ENCODE measurements around the gene CPNE5.

CPNE5 gene

GRCh38 chr6:36739947-36740817 lies 99.1 kb downstream of the CPNE5 start:
- Histone ChIP-seq H3K9me3 (no peaks in the 10 kb centered on the region), H3K4me1 (peaks cover 4% of the 10 kb centered on the region; the same call in 1 of the 2 replicates), H3K36me3 (no peaks in the 10 kb centered on the region), H3K27me3 (no peaks in the 10 kb centered on the region), H3K4me3 (ENCODE audit: low read depth, low read length) (no peak overlapping the region)
- DNase-seq, result no peak
- no peak for TF ChIP-seq CTCF (IDR thresholded peaks at IDR 0.05; ENCODE audit: low read depth, low read length)

- no peaks in the 10 kb centered on the region for H3K27me3 ChIP-seq
- H3K36me3 ChIP-seq, result no peaks in the 10 kb centered on the region
- no peak for TF ChIP-seq CTCF (IDR thresholded peaks at IDR 0.05; ENCODE audit: low read depth, low read length)
- no peak overlapping the region for H3K4me3 ChIP-seq (ENCODE audit: low read depth, low read length)
- no peaks in the 10 kb centered on the region for H3K9me3 ChIP-seq
- no peak for DNase-seq
- no peaks in the 10 kb centered on the region for H3K4me1 ChIP-seq
These were observed 101.1 kb downstream of the CPNE5 start for GRCh38 chr6:36738108-36738507.

GRCh38 chr6:36737043-36737785 lies 102.0 kb downstream of the CPNE5 start:
- no peak for TF ChIP-seq CTCF (IDR thresholded peaks at IDR 0.05; ENCODE audit: low read depth, low read length)
- Histone ChIP-seq H3K27me3 (no peaks in the 10 kb centered on the region), H3K4me3 (ENCODE audit: low read depth, low read length) (no peak overlapping the region), H3K4me1 (no peaks in the 10 kb centered on the region), H3K36me3 (no peaks in the 10 kb centered on the region), H3K9me3 (no peaks in the 10 kb centered on the region)
- DNase-seq, result peak; percentile 37

- Histone ChIP-seq H3K36me3 (no peaks in the 10 kb centered on the region), H3K27me3 (no peaks in the 10 kb centered on the region), H3K4me1 (no peaks in the 10 kb centered on the region), H3K9me3 (no peaks in the 10 kb centered on the region), H3K4me3 (ENCODE audit: low read depth, low read length) (no peak overlapping the region)
- TF ChIP-seq CTCF (IDR thresholded peaks at IDR 0.05; ENCODE audit: low read depth, low read length), result no peak
- no peak for DNase-seq
These were observed 103.9 kb downstream of the CPNE5 start for GRCh38 chr6:36735110-36736071.

- no peak for TF ChIP-seq CTCF (IDR thresholded peaks at IDR 0.05; ENCODE audit: low read depth, low read length)
- Histone ChIP-seq H3K36me3 (no peaks in the 10 kb centered on the region), H3K9me3 (no peaks in the 10 kb centered on the region), H3K27me3 (no peaks in the 10 kb centered on the region), H3K4me1 (no peaks in the 10 kb centered on the region), H3K4me3 (ENCODE audit: low read depth, low read length) (no peak overlapping the region)
- DNase-seq, result no peak
These were observed 104.7 kb downstream of the CPNE5 start for GRCh38 chr6:36734486-36735060.
